Measurements from ENCODE around the gene ENPP3. TPM values are rescaled to one million over a fixed set of nuclear protein-coding genes. Genes with fewer than 3 reads are reported as not detected.

The ENPP3 gene
- total RNA-seq, 4 donors from 2014 or later = 0.66 to 5.3 (median 1.3) TPM

GRCh38 chr6:131730264-131730663 lies 93.2 kb downstream of the ENPP3 start:
- 90 to 91% methylated on average over 5 of the region's 5 CpGs for WGBS, 2 donors
- H3K9me3 ChIP-seq = peaks cover 0 to 10% (median 0%) of the 10 kb centered on the region in 4 donors

GRCh38 chr6:131731224-131731623 lies 94.1 kb downstream of the ENPP3 start:
- TF ChIP-seq EP300 (IDR thresholded peaks at IDR 0.05) (no peak), POLR2A (IDR thresholded peaks at IDR 0.05) (no peak), CTCF (IDR thresholded peaks at IDR 0.05) (no peak)
- Histone ChIP-seq H3K27me3 (no peaks in the 10 kb centered on the region), H3K27ac (no peak overlapping the region), H3K9me3 (peaks cover 0 to 9% (median 0%) of the 10 kb centered on the region in 4 donors), H3K36me3 (no peaks in the 10 kb centered on the region), H3K4me1 (peaks cover 0 to 14% (median 1%) of the 10 kb centered on the region in 4 donors), H3K4me3 (no peak overlapping the region)
- DNase-seq (ENCODE audit: low spot score in 2 of 2) = no peak

More at GRCh38 chr6:131730264-131730663, 93.2 kb downstream of the ENPP3 start:
- Histone ChIP-seq H3K4me1 (peaks cover 0 to 14% (median 1%) of the 10 kb centered on the region in 4 donors), H3K36me3 (no peaks in the 10 kb centered on the region), H3K27ac (no peak overlapping the region), H3K4me3 (no peak overlapping the region), H3K27me3 (no peaks in the 10 kb centered on the region)
- TF ChIP-seq EP300 (IDR thresholded peaks at IDR 0.05) = no peak
- TF ChIP-seq POLR2A (IDR thresholded peaks at IDR 0.05) = no peak
- no peak for TF ChIP-seq CTCF (IDR thresholded peaks at IDR 0.05)
- no peak for DNase-seq (ENCODE audit: low spot score in 2 of 2)

GRCh38 chr6:131733376-131734016 lies 96.4 kb downstream of the ENPP3 start:
- Histone ChIP-seq H3K27ac (no peak overlapping the region), H3K4me1 (peaks cover 0 to 10% (median 1%) of the 10 kb centered on the region in 4 donors), H3K36me3 (no peaks in the 10 kb centered on the region), H3K27me3 (no peaks in the 10 kb centered on the region), H3K9me3 (no peaks in the 10 kb centered on the region), H3K4me3 (no peak overlapping the region)
- TF ChIP-seq POLR2A (IDR thresholded peaks at IDR 0.05) (no peak), EP300 (IDR thresholded peaks at IDR 0.05) (no peak), CTCF (IDR thresholded peaks at IDR 0.05) (no peak)
- WGBS, 2 donors = 56 to 57% methylated on average over 9 of the region's 9 CpGs
- DNase-seq (ENCODE audit: low spot score in 2 of 2) = no peak

GRCh38 chr6:131736003-131736596 lies 99.0 kb downstream of the ENPP3 start:
- no peak for DNase-seq (ENCODE audit: low spot score in 2 of 2)

More at GRCh38 chr6:131736003-131736596, 99.0 kb downstream of the ENPP3 start:
- Histone ChIP-seq H3K4me1 (peaks cover 0 to 3% (median 0%) of the 10 kb centered on the region in 4 donors), H3K27ac (no peak overlapping the region), H3K27me3 (no peaks in the 10 kb centered on the region), H3K9me3 (no peaks in the 10 kb centered on the region), H3K36me3 (no peaks in the 10 kb centered on the region), H3K4me3 (no peak overlapping the region)
- WGBS, 2 donors = 60 to 68% methylated on average over 9 of the region's 9 CpGs
- TF ChIP-seq POLR2A (IDR thresholded peaks at IDR 0.05) (no peak), CTCF (IDR thresholded peaks at IDR 0.05) (no peak), EP300 (IDR thresholded peaks at IDR 0.05) (no peak)
